ENCODE results near the gene KDM4B. TPM values are rescaled to one million over a fixed set of nuclear protein-coding genes. Genes with fewer than 3 reads are reported as not detected.

Gene KDM4B
- total and polyA plus RNA-seq, 9 donors: 5.2 to 62.9 (median 46.4) TPM

- Histone ChIP-seq H3K4me1 (ENCODE audit: insufficient read depth) (peaks cover 25% of the 10 kb centered on the region), H3K36me3 (no peaks in the 10 kb centered on the region), H3K4me3 (no peak overlapping the region), H3K27me3 (no peaks in the 10 kb centered on the region), H3K27ac (no peak overlapping the region), H3K9me3 (no peaks in the 10 kb centered on the region)
- intact Hi-C loops (cut with DNase I): loop anchor here (2.0 to 10.0 kb wide), 7 partner anchors 55 to 225 kb away; no protein-coding TSS in a partner anchor
- 86 to 87% (median 87%) methylated on average over 51 to 52 of the region's 52 CpGs for WGBS, 3 donors
- peak in 1 of 5 donors; percentile 41 for DNase-seq
- TF ChIP-seq POLR2A (IDR thresholded peaks at IDR 0.05): no peak
- TF ChIP-seq EP300 (IDR thresholded peaks at IDR 0.05): no peak
- TF ChIP-seq CTCF (IDR thresholded peaks at IDR 0.05): no peak
Measured at GRCh38 chr19:5032101-5032967, 63.4 kb downstream of the KDM4B start.

- Histone ChIP-seq H3K9me3 (no peaks in the 10 kb centered on the region), H3K27ac (peak overlapping the region in 1 of 2 donors; percentile 24), H3K4me3 (no peak overlapping the region), H3K27me3 (no peaks in the 10 kb centered on the region), H3K4me1 (ENCODE audit: insufficient read depth) (peaks cover 20% of the 10 kb centered on the region), H3K36me3 (no peaks in the 10 kb centered on the region)
- 9 to 26% (median 17%) methylated on average over 29 of the region's 29 CpGs for WGBS, 3 donors
- DNase-seq: peak; percentile 51 to 70 (median 62)
- intact Hi-C loops (cut with DNase I): loop anchor here in 1 of 4 donors (10.0 kb wide), 1 partner anchor 160 kb away; no protein-coding TSS in a partner anchor
- TF ChIP-seq CTCF (IDR thresholded peaks at IDR 0.05) (no peak), EP300 (IDR thresholded peaks at IDR 0.05) (no peak), POLR2A (IDR thresholded peaks at IDR 0.05) (no peak)
Measured at GRCh38 chr19:5035105-5035761, 66.3 kb downstream of the KDM4B start.

GRCh38 chr19:5035793-5036697 is 67.1 kb downstream of the KDM4B start:
- Histone ChIP-seq H3K27ac (peak overlapping the region in 1 of 2 donors; percentile 24), H3K36me3 (no peaks in the 10 kb centered on the region), H3K9me3 (no peaks in the 10 kb centered on the region), H3K4me1 (ENCODE audit: insufficient read depth) (peaks cover 20% of the 10 kb centered on the region), H3K27me3 (no peaks in the 10 kb centered on the region), H3K4me3 (no peak overlapping the region)
- 52 to 80% (median 57%) methylated on average over 32 to 36 of the region's 36 CpGs for WGBS, 3 donors
- intact Hi-C loops (cut with DNase I): loop anchor here in 1 of 4 donors (10.0 kb wide), 1 partner anchor 161 kb away; no protein-coding TSS in a partner anchor
- TF ChIP-seq EP300 (IDR thresholded peaks at IDR 0.05) (no peak), CTCF (IDR thresholded peaks at IDR 0.05) (no peak), POLR2A (IDR thresholded peaks at IDR 0.05) (no peak)
- peak in 1 of 5 donors; percentile 40 for DNase-seq
